ENCODE measurements around the gene CRABP2.

DNA sequence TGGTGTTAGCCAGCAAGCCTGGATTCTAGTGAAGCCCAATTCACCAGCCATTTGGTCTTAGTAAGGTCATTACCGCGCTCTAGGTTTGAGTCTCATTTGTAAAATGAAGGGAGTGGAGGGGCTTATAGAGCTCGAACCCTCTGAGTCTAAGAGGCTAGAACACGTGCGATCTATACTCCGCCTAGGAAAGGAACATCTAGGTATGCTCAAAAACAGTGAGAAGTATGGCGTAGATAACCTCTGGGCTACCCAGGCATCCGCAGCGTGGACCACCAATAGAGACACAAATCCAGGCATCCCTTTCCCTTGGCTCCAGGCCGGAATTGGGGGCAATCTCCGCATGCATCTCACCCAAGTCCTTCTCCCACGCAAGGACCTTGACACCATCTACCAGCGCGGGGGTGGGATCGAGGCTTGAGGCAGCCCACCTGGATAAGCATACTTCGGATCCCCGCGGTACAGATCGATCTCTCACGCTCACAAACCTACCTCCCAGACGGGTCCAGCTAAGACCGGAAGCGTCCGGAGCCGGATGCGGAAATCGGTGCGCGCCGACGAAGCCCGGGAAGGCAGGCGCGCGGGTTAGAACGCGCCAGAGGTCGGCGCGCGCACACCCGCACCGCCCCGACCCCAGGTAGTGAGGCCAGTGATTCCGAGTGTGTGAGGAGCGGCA is 22.7 kb upstream of the CRABP2 start, which contains the start of gene METTL25B:
- TF ChIP-seq, protein P1, sequence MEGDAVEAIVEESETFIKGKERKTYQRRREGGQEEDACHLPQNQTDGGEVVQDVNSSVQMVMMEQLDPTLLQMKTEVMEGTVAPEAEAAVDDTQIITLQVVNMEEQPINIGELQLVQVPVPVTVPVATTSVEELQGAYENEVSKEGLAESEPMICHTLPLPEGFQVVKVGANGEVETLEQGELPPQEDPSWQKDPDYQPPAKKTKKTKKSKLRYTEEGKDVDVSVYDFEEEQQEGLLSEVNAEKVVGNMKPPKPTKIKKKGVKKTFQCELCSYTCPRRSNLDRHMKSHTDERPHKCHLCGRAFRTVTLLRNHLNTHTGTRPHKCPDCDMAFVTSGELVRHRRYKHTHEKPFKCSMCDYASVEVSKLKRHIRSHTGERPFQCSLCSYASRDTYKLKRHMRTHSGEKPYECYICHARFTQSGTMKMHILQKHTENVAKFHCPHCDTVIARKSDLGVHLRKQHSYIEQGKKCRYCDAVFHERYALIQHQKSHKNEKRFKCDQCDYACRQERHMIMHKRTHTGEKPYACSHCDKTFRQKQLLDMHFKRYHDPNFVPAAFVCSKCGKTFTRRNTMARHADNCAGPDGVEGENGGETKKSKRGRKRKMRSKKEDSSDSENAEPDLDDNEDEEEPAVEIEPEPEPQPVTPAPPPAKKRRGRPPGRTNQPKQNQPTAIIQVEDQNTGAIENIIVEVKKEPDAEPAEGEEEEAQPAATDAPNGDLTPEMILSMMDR (IDR thresholded peaks at IDR 0.05; ENCODE audit: low read length) = no peak
- no peak for TF ChIP-seq EZH2phosphoT487 (IDR thresholded peaks at IDR 0.05; ENCODE audit: low read length)
- no peak for TF ChIP-seq EZH2 (optimal IDR thresholded peaks at IDR 0.05; ENCODE audit: low read depth, low read length)

All from MM.1S (cell line).